DOHH2 (cell line): Measurements from ENCODE around the gene SEMA3A.

Experiments used
- H3F3A ChIP-seq: fragments of 200-600 bp; sonication (generic), shearing (Covaris generic); 2 replicates; pipeline ENCODE4 v1.6.0; 2016; ENCODE audit warnings: antibody characterized with exemption, mild to moderate bottlenecking; ENCODE audit not compliant: control insufficient read depth, insufficient read depth
- H3K27ac ChIP-seq: fragments of 200-600 bp; sonication (generic); 2 replicates; pipeline ENCODE4 v1.5.1; 2014; ENCODE audit warnings: low read depth, mild to moderate bottlenecking, low read length, moderate library complexity
- H3K27me3 ChIP-seq: fragments of 200-600 bp; sonication (generic); 2 replicates; pipeline ENCODE4 v1.6.1; 2014; ENCODE audit warnings: mild to moderate bottlenecking, low read length, mixed read lengths; ENCODE audit not compliant: control insufficient read depth
- H3K36me3 ChIP-seq: fragments of 200-600 bp; sonication (generic); 2 replicates; pipeline ENCODE4 v1.6.1; 2014; ENCODE audit warnings: mild to moderate bottlenecking, low read length, moderate library complexity, mixed read lengths; ENCODE audit not compliant: control insufficient read depth
- H3K4me1 ChIP-seq: fragments of 200-600 bp; sonication (generic); 2 replicates; pipeline ENCODE4 v1.6.1; 2014; ENCODE audit warnings: mild to moderate bottlenecking, low read length, mixed read lengths; ENCODE audit not compliant: control insufficient read depth
- H3K4me2 ChIP-seq: fragments of 200-600 bp; sonication (generic); 2 replicates; pipeline ENCODE4 v1.6.0; 2014; ENCODE audit warnings: mild to moderate bottlenecking, low read length, moderate library complexity
- H3K4me3 ChIP-seq: fragments of 200-600 bp; sonication (generic); 2 replicates; pipeline ENCODE4 v1.5.1; 2014; ENCODE audit warnings: mild to moderate bottlenecking, low read length, mixed read lengths
- H3K79me2 ChIP-seq: fragments of 200-600 bp; sonication (generic); 2 replicates; pipeline ENCODE4 v1.6.1; 2014; ENCODE audit warnings: mild to moderate bottlenecking, low read length, mixed read lengths; ENCODE audit not compliant: control insufficient read depth
- H3K9me2 ChIP-seq: fragments of 200-600 bp; sonication (generic); replicated peaks from 2 replicates; pipeline ENCODE4 v1.6.1; 2014; ENCODE audit warnings: mild to moderate bottlenecking, low read length, mixed read lengths; ENCODE audit not compliant: control insufficient read depth
- H3K9me3 ChIP-seq: fragments of 200-600 bp; sonication (generic); 2 replicates; pipeline ENCODE4 v1.6.1; 2014; ENCODE audit warnings: antibody characterized with exemption, low read length, mixed read lengths; ENCODE audit not compliant: control insufficient read depth, insufficient read depth
- H4K20me1 ChIP-seq: fragments of 200-600 bp; sonication (generic); 2 replicates; pipeline ENCODE4 v1.6.0; 2014; ENCODE audit warnings: low read depth, mild to moderate bottlenecking, antibody characterized with exemption, low read length, moderate library complexity; ENCODE audit not compliant: control insufficient read depth, insufficient read depth
- EZH2phosphoT487 ChIP-seq: fragments of 200-600 bp; sonication (generic); IDR thresholded peaks from 2 replicates; pipeline ENCODE4 v1.6.1; 2017; ENCODE audit warnings: borderline replicate concordance, mild to moderate bottlenecking, antibody characterized with exemption, low read length, moderate library complexity, mixed read lengths
- TF ChIP-seq, protein P1 (sequence below): fragments of 200-600 bp; sonication (generic); IDR thresholded peaks from one replicate; pipeline ENCODE4 v1.5.1; 2014; ENCODE audit warnings: antibody characterized with exemption, mild to moderate bottlenecking, low read depth, low read length; ENCODE audit not compliant: poor library complexity, severe bottlenecking

SEMA3A gene

DNA sequence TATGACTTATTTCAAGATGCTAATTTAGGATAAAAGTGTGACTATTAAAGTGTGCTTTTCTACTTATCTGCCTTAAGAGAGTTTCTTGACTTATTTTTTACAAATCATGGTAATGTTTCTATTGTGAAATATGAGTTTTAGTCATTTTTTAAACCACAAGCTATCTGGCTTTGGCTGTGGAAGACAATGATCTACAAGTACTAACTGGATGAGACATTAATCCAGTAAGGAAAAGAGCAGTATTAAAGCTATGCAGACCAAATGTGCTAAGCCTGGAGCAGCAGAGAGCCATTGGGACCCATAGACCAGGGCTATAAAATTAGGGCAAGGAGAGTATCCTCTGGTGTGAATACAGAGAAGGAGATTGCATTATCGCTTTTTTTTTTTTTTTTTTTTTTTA lies 92.4 kb downstream of the SEMA3A start:
- H3K9me3 ChIP-seq: no peaks in the 10 kb centered on the region
- H3K27ac ChIP-seq: no peak overlapping the region
- H3K4me1 ChIP-seq: no peaks in the 10 kb centered on the region
- no peaks in the 10 kb centered on the region for H3K27me3 ChIP-seq
- no peaks in the 10 kb centered on the region for H3F3A ChIP-seq
- no peaks in the 10 kb centered on the region for H3K79me2 ChIP-seq
- no peaks in the 10 kb centered on the region for H4K20me1 ChIP-seq
- H3K9me2 ChIP-seq: no peaks in the 10 kb centered on the region
- TF ChIP-seq, protein P1, sequence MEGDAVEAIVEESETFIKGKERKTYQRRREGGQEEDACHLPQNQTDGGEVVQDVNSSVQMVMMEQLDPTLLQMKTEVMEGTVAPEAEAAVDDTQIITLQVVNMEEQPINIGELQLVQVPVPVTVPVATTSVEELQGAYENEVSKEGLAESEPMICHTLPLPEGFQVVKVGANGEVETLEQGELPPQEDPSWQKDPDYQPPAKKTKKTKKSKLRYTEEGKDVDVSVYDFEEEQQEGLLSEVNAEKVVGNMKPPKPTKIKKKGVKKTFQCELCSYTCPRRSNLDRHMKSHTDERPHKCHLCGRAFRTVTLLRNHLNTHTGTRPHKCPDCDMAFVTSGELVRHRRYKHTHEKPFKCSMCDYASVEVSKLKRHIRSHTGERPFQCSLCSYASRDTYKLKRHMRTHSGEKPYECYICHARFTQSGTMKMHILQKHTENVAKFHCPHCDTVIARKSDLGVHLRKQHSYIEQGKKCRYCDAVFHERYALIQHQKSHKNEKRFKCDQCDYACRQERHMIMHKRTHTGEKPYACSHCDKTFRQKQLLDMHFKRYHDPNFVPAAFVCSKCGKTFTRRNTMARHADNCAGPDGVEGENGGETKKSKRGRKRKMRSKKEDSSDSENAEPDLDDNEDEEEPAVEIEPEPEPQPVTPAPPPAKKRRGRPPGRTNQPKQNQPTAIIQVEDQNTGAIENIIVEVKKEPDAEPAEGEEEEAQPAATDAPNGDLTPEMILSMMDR: no peak
- TF ChIP-seq EZH2phosphoT487: no peak
- no peaks in the 10 kb centered on the region for H3K36me3 ChIP-seq
- no peak overlapping the region for H3K4me2 ChIP-seq
- no peak overlapping the region for H3K4me3 ChIP-seq

DNA sequence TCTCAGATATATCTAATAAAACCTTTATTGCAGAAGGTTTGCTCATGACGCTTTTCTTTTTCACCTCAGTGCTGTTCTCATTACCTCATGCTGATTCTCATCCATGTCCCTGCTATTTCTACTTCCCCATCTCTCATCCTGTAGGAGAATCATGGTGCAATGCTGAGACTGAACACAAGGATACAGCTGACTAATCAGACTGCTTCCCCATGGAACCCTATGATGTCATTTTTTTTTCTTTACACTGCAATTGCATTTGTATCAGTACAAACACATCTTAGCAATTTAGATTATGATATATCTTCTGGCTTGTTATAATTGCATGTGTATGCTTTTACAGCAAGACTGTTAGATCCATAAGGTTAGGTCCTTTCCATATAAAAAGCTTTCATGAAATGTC lies 93.7 kb downstream of the SEMA3A start:
- Histone ChIP-seq H3K9me2 (no peaks in the 10 kb centered on the region), H3K27me3 (no peaks in the 10 kb centered on the region), H4K20me1 (no peaks in the 10 kb centered on the region), H3K27ac (no peak overlapping the region), H3K4me1 (no peaks in the 10 kb centered on the region), H3K36me3 (no peaks in the 10 kb centered on the region), H3K4me2 (no peak overlapping the region), H3K9me3 (no peaks in the 10 kb centered on the region), H3K79me2 (no peaks in the 10 kb centered on the region), H3F3A (no peaks in the 10 kb centered on the region), H3K4me3 (no peak overlapping the region)
- TF ChIP-seq, protein P1: no peak
- TF ChIP-seq EZH2phosphoT487: no peak

DNA sequence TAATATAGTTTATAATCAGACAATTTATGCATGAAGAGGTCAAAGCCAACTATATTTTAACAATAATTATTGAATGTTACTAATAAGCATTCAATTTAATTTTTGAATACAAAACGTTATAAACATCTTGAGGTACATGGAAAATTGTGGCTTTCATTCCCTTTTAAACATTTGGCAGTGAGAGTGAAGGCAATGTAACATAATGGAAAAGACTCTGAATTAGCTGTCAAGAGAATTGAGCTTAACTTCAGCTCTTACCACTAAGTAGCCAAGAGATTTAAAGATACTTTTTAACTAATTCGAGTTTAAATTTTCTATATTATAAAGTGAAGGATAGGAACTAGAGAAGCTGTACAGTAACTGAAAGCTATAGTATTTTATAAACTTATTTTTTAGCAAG lies 98.6 kb downstream of the SEMA3A start:
- Histone ChIP-seq H3K27me3 (no peaks in the 10 kb centered on the region), H3K79me2 (no peaks in the 10 kb centered on the region), H3K9me2 (no peaks in the 10 kb centered on the region), H4K20me1 (no peaks in the 10 kb centered on the region), H3K4me2 (no peak overlapping the region), H3K36me3 (no peaks in the 10 kb centered on the region), H3K9me3 (no peaks in the 10 kb centered on the region), H3F3A (no peaks in the 10 kb centered on the region), H3K27ac (no peak overlapping the region), H3K4me3 (no peak overlapping the region), H3K4me1 (no peaks in the 10 kb centered on the region)
- no peak for TF ChIP-seq EZH2phosphoT487
- TF ChIP-seq, protein P1: no peak

DNA sequence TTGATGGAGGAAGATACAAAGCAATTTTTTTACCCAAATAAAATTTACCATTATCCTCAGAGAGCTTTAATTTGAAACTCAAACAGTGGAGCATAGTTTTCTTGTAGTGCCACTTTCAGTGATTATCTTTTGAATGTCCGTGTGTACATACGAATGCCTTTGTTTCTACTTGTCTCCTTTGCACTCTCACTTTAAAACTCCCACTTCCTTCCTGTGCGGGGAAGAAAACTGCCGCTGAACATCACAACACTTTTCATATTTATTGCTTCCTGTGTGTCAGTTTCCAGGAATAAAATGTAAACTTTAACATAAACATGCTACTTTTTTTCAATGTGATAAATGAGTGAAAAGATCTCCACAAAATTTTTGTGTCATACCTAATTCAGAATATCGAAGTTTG lies 102.4 kb downstream of the SEMA3A start:
- Histone ChIP-seq H3K4me3 (no peak overlapping the region), H3K4me1 (no peaks in the 10 kb centered on the region), H3K27me3 (no peaks in the 10 kb centered on the region), H3K9me2 (no peaks in the 10 kb centered on the region), H3K4me2 (no peak overlapping the region), H3K79me2 (no peaks in the 10 kb centered on the region), H3F3A (no peaks in the 10 kb centered on the region), H3K36me3 (no peaks in the 10 kb centered on the region), H3K27ac (no peak overlapping the region), H4K20me1 (no peaks in the 10 kb centered on the region), H3K9me3 (no peaks in the 10 kb centered on the region)
- TF ChIP-seq EZH2phosphoT487: no peak
- TF ChIP-seq, protein P1: no peak
